Mesenteric fat pad (tissue), 1 donor: ENCODE data around the gene B3GNT4. TPM values are rescaled to one million over a fixed set of nuclear protein-coding genes. Genes with fewer than 3 reads are reported as not detected.
"Not testable (repeated sequence)": the region's sequence is repeated elsewhere in the genome, so short reads cannot be mapped to it uniquely, and the experiment has no call there.

Experiments used
- DNase-seq: peaks from one replicate; pipeline ENCODE4 v3.0.0-alpha.2; 2020; ENCODE audit warnings: low spot score
- long read RNA-seq: library from polyadenylated mRNA; unstranded; transcript quantifications from one replicate; pipeline ENCODE4 v2.0.0, GENCODE V29; 2020
- total RNA-seq: library from RNA; stranded (reverse); fragmentation: NEBNext Ultra II Directional; extraction: Animal tissue kit (Norgen Biotek cat#: 25700); gene quantifications from one replicate; pipeline ENCODE4 v1.2.1, GENCODE V29; 2021
- donor health status: DM: yes; HTN: yes; CAD: no.

B3GNT4 gene
- not detected for total RNA-seq
- long read RNA-seq, result 0 reads

GRCh38 chr12:122203301-122204166 lies at the start of gene B3GNT4:
TSS of gene B3GNT4 (plus strand) at chr12:122203709. CDS start at chr12:122204619, 910 bp downstream.
- no peak for DNase-seq

DNA sequence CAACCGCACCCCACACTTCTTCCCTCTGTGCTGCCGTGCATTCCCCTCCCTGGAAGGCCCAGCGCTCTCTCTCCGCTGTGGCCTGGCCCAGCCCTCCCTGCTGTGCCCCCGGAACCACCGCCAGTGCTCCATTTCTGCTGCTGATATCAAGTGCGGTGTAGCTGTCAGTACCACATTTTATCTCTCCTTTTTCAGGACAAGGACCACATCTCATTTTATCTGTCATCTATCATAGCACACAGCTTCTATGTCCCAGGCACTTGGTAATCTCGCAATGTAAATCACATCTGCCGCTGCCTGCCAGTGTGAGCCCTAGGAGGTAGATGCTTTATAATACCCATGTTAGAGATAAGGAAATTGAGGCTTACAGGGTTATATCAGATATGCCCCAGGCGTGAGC lies 47.8 kb upstream of the B3GNT4 start:
- DNase-seq, result no peak

DNA sequence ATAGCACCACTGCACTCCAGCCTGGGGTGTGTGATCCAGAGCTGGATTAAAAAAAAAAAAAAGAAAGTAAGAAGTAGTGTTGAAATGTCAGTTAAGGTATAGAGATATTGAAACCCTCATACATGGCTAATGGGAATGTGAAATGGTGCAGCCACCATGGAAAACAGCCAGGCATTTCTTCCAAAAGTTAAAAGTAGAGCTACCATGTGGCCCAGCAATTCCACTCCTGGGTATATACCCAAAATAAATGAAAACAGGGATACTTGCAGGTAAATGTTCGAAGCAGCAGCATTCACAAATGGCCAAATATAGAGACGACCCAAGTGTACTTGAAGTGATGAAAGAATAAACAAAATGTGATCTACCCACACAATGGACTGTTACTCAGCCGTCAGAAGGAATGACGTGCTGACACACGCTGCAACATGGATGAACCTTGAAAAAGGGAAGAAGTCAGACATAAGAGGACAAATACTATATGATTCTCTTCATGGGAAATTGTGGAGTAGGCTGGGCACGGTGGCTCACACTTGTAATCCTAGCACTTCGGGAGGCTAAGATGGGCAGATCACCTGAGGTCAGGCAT lies 44.7 kb upstream of the B3GNT4 start:
- no peak for DNase-seq

- no peak for DNase-seq
Measured at GRCh38 chr12:122159882-122160281, 43.6 kb upstream of the B3GNT4 start.

DNA sequence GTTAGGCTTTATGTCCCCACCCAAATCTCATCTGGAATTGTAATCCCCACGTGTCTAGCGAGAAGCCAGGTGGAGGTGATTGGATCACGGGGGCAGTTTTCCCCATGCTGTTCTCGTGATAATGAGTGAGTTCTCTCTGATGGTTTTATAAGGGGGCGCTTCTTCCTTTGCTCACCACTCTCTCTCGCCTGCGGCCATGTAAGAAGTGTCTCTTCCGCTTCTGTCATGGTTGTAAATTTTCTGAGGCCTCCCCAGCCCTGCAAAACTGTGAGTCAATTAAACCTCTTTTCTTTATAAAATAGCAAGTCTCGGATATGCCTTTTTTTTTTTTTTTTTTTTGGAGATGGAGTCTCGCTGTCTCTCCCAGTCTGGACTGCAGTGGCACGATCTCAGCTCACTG lies 42.7 kb upstream of the B3GNT4 start:
- no peak for DNase-seq

DNA sequence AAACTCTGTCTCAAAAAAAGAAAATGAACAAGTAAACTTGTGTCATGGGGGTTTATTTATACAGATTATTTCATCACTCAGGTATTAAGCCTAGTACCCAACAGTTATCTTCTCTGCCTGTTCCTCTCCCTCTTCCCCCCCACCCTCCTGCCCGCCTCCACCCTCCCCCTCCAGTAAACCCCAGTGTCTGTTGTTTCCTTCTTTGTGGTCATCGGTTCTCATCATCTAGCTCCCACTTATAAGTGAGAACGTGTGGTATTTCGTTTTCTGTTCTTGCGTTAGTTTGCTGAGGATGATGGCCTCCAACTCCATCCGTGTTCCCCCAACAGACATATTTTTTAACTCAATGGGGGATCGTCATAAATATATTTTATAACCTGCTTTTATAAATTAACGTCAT lies 41.8 kb upstream of the B3GNT4 start:
- DNase-seq, result no peak

DNA sequence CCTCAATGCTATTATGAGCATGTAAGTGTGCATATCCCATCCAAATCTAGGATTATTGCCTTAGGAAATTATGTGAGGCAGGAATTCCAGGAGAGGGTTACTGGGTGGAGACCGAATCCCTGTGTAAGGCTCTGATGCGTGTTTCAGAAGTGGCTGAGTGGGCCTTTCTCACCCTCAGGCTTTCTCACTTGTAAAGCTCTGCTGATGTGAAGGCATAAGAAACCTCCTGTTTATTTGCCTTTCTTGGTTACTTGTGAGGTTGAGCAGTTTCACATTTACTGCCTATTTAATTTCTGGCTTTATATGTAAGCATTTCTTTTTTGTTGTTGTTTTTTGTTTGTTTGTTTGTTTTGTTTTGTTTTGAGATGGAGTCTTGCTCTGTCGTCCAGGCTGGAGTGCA lies 40.5 kb upstream of the B3GNT4 start:
- no peak for DNase-seq

DNA sequence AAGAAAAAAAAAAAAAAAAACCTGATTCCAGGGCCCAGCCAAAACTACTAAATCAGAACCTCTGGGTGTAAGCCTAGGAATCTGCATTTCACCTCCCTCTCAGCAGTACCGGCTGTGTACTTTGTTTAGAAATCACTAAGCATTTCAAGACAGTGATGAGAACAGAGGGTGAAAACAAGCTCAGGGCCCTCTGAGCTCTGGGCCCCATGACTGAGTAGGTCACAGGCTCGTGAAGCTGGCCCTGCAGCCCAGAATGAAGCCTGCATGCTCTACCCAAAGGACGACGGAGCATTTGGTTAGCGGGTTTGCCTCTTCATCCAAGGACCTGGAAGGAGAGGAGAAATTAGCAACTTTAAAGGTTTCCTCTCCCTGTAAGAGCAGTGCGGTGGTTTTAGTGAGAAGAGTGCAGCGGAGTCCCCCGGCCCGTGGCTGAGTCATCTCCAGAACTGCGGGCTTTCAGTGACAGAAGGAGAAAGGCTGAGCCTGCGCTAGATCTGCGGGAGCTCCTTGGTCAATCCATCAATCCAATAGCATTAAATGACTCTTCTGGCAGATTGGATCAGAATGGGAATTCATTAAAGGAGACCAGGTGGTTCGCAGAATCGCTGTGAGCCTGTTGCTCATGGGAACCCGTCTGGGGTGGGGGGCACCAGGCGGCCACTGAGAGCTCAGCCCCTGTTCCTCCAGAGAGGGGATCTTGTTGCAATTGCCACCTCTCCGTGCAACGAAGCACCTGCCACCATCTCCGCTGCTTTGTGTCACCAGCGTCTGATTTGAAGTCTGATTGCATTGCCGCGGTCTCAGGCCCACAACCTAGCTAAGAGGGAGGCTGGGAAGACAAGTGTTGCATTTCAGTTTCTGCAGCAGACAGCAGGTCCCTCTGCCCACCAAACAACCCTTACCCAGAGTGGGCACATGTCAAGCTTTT lies 36.8 kb upstream of the B3GNT4 start:
- no peak for DNase-seq

DNA sequence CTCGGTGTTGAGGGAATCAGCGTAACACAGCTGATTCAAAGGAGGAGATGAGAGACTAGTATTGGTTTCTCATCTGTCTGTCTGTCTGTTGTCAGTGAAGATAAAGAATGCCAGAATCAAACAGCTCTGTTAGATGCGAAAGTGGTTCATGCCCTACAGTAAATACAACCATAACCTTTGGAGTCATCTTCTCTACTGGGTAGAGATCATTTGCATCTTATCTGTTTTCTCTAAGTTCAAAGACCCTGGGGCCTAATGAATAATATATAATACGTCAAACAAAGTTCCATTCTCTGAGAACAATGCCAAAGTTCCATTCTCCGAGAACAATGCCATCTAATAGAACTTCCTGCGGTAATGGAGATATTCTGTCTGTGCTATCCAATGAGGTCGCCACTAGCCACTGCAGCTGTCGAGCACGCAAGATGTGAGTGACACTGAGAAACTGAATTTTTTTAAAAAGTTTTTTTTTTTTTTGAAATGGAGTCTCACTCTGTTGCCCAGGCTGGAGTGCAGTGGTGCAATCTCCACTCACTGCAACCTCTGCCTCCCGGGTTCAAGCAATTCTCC lies 36.1 kb upstream of the B3GNT4 start:
- no peak for DNase-seq

DNA sequence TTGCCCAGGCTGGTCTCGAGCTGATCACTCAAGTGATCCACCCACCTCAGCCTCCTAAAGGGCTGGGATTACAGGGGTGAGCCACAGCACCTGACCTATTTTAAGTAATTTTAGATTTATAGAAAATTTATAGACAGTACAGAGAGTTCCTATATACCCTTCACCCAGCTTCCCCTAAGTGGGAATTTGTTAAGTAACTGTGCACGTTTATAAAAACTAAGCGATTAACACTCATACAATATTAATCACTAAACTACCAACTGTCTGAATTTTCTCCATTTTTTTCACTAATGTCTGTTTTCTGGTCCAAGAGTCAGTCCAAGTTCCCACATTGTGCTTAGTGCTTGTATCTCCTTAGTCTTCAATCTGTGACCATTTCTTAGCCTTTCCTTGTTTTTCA lies 35.0 kb upstream of the B3GNT4 start:
- no peak for DNase-seq

- no peak for DNase-seq
Measured at GRCh38 chr12:122171399-122171798, 32.1 kb upstream of the B3GNT4 start.

- no peak for DNase-seq
Measured at GRCh38 chr12:122172262-122172939, 31.1 kb upstream of the B3GNT4 start.

- DNase-seq, result no peak
Measured at GRCh38 chr12:122174155-122174845, 29.2 kb upstream of the B3GNT4 start, which contains the start of gene IL31. TSS of gene IL31 (minus strand) at chr12:122174221. CDS start at chr12:122174172, 49 bp downstream.

DNA sequence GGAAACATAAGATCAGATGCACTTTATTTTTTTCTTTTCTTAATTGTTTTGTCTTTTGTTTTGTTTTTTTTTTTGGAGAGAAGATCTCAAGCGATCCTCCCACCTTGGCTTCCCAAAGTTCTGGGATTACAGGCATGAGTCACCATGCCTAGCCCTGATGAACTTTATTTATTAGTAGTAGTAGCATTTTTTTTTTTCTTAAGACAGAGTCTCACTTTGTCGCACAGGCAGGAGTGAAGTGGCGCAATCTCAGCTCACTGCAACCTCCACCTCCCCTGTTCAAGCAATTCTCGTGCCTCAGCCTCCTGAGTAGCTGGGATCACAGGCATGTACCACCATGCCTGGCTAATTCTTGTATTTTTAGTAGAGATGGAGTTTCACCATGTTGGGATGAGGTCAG lies 27.0 kb upstream of the B3GNT4 start:
- not testable (repeated sequence) for DNase-seq

- DNase-seq, result no peak
Measured at GRCh38 chr12:122182887-122183587, 20.5 kb upstream of the B3GNT4 start, which contains the start of gene LRRC43. TSS of gene LRRC43 (plus strand) at chr12:122183123. CDS start at chr12:122183145, 22 bp downstream.

DNA sequence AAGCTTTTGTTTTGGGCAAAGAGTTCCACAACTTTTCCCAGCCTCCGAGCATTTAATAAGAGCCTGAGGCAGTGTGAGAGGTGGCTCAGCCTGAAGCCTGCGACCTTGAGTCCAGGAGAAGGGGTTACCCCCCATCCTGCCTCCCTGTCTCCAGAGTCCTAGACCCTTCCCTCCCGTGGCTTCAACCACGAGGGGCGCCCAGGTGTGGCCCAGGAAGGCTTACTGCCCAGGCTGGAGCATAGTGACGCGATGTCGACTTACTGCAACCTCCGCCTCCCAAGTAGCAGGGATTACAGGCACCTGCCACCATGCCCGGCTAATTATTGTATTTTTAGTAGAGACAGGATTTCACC lies 19.9 kb upstream of the B3GNT4 start:
- DNase-seq, result no peak

- no peak for DNase-seq
Measured at GRCh38 chr12:122184517-122184916, 19.0 kb upstream of the B3GNT4 start.

GRCh38 chr12:122185079-122185478 lies 18.4 kb upstream of the B3GNT4 start:
- no peak for DNase-seq

DNA sequence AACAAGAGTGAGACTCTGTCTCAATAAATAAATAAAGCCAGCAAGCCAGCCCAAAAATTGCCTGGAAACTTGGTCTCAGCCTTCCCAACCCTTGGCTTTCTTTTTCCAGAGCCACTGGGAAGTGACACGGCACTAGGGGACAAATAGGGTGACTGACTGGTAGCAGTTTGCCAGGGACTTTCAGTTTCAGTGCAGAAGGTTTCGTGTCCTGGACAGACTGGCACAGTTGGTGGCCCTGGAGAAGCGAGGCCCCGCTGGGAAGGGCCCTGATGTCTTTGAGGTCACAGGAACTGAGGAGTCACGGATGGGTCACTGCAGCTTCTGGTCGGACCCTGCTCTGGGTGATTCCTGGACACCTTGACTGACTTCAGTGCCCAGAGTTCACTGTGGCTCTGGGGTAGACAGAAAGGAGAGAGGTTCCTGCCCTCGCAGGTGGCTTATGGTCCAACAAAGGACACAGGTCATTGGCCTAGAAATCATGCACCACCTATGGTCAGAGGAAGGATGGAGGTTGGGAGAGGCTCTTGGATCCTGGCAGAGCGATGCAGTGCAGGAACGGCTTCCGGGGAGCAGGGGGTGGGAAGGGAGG lies 17.9 kb upstream of the B3GNT4 start:
- no peak for DNase-seq
